Diencephalon (tissue), 1 donor: Measurements from ENCODE around the gene EFEMP1. TPM values are rescaled to one million over a fixed set of nuclear protein-coding genes. Genes with fewer than 3 reads are reported as not detected.

ENCODE experiments used
- total RNA-seq: library from RNA; depleted of rRNA; stranded (reverse); fragments of >200 nt; gene quantifications from one replicate; pipeline ENCODE4 v1.2.3, GENCODE V29; 2014

The EFEMP1 gene
- total RNA-seq = 16.6 TPM

GRCh38 chr2:55923091-55923981, at the start of gene EFEMP1:
Gene EFEMP1 (minus strand): TSS chr2:55923782. CDS start chr2:55922440, 1,342 bp downstream.

Other genes with a start within 250 kb of the EFEMP1 start
- 33.7 TPM for gene PNPT1, start 229.9 kb downstream of the EFEMP1 start, total RNA-seq